ENCODE results near the gene PTPN12.
"Not testable (repeated sequence)": the region's sequence is repeated elsewhere in the genome, so short reads cannot be mapped to it uniquely, and the experiment has no call there.

The PTPN12 gene

GRCh38 chr7:77524731-77525130 lies 12.4 kb upstream of the PTPN12 start:
- H3K4me3 ChIP-seq (ENCODE audit: low read length): no peak overlapping the region
- H3K9me3 ChIP-seq (ENCODE audit: control insufficient read depth, insufficient read depth, low read length): no peaks in the 10 kb centered on the region
- no peaks in the 10 kb centered on the region for H3K36me3 ChIP-seq (ENCODE audit: control insufficient read depth, insufficient read depth, low read length)
- H3K27me3 ChIP-seq (ENCODE audit: control insufficient read depth, insufficient read depth, low read length): no peaks in the 10 kb centered on the region
- H3K4me1 ChIP-seq (ENCODE audit: control insufficient read depth, insufficient read depth, low read length): no peaks in the 10 kb centered on the region
- DNase-seq (ENCODE audit: low read depth, low spot score): no peak
- no peak overlapping the region for H3K27ac ChIP-seq (ENCODE audit: low read length)

GRCh38 chr7:77525231-77525630 lies 11.9 kb upstream of the PTPN12 start:
- no peak for DNase-seq (ENCODE audit: low read depth, low spot score)
- Histone ChIP-seq H3K27ac (ENCODE audit: low read length) (no peak overlapping the region), H3K27me3 (ENCODE audit: control insufficient read depth, insufficient read depth, low read length) (no peaks in the 10 kb centered on the region), H3K4me3 (ENCODE audit: low read length) (no peak overlapping the region), H3K4me1 (ENCODE audit: control insufficient read depth, insufficient read depth, low read length) (no peaks in the 10 kb centered on the region), H3K36me3 (ENCODE audit: control insufficient read depth, insufficient read depth, low read length) (no peaks in the 10 kb centered on the region), H3K9me3 (ENCODE audit: control insufficient read depth, insufficient read depth, low read length) (no peaks in the 10 kb centered on the region)
- WGBS (ENCODE audit: insufficient coverage, insufficient read length): no CpG with 5 or more reads among the region's 2 CpGs

- no peak for DNase-seq (ENCODE audit: low read depth, low spot score)
- Histone ChIP-seq H3K27me3 (ENCODE audit: control insufficient read depth, insufficient read depth, low read length) (no peaks in the 10 kb centered on the region), H3K27ac (ENCODE audit: low read length) (no peak overlapping the region), H3K4me1 (ENCODE audit: control insufficient read depth, insufficient read depth, low read length) (no peaks in the 10 kb centered on the region), H3K4me3 (ENCODE audit: low read length) (no peak overlapping the region), H3K9me3 (ENCODE audit: control insufficient read depth, insufficient read depth, low read length) (no peaks in the 10 kb centered on the region), H3K36me3 (ENCODE audit: control insufficient read depth, insufficient read depth, low read length) (no peaks in the 10 kb centered on the region)
These were observed 8.7 kb upstream of the PTPN12 start for GRCh38 chr7:77528368-77528767.

- Histone ChIP-seq H3K27me3 (ENCODE audit: control insufficient read depth, insufficient read depth, low read length) (no peaks in the 10 kb centered on the region), H3K27ac (ENCODE audit: low read length) (no peak overlapping the region), H3K4me1 (ENCODE audit: control insufficient read depth, insufficient read depth, low read length) (no peaks in the 10 kb centered on the region), H3K36me3 (ENCODE audit: control insufficient read depth, insufficient read depth, low read length) (no peaks in the 10 kb centered on the region), H3K9me3 (ENCODE audit: control insufficient read depth, insufficient read depth, low read length) (no peaks in the 10 kb centered on the region), H3K4me3 (ENCODE audit: low read length) (no peak overlapping the region)
- WGBS (ENCODE audit: insufficient coverage, insufficient read length): no CpG with 5 or more reads among the region's 4 CpGs
- no peak for DNase-seq (ENCODE audit: low read depth, low spot score)
These were observed 7.8 kb upstream of the PTPN12 start for GRCh38 chr7:77529279-77529678.

GRCh38 chr7:77531038-77531437 lies 6.1 kb upstream of the PTPN12 start:
- no peak for DNase-seq (ENCODE audit: low read depth, low spot score)
- Histone ChIP-seq H3K27ac (ENCODE audit: low read length) (no peak overlapping the region), H3K4me3 (ENCODE audit: low read length) (no peak overlapping the region), H3K36me3 (ENCODE audit: control insufficient read depth, insufficient read depth, low read length) (no peaks in the 10 kb centered on the region), H3K27me3 (ENCODE audit: control insufficient read depth, insufficient read depth, low read length) (no peaks in the 10 kb centered on the region), H3K9me3 (ENCODE audit: control insufficient read depth, insufficient read depth, low read length) (no peaks in the 10 kb centered on the region), H3K4me1 (ENCODE audit: control insufficient read depth, insufficient read depth, low read length) (no peaks in the 10 kb centered on the region)
- no CpG with 5 or more reads among the region's 2 CpGs for WGBS (ENCODE audit: insufficient coverage, insufficient read length)

- H3K4me3 ChIP-seq (ENCODE audit: low read length): no peak overlapping the region
- no peak for DNase-seq (ENCODE audit: low read depth, low spot score)
- no peak overlapping the region for H3K27ac ChIP-seq (ENCODE audit: low read length)
- no peaks in the 10 kb centered on the region for H3K9me3 ChIP-seq (ENCODE audit: control insufficient read depth, insufficient read depth, low read length)
- 100% methylated on average over 2 of the region's 5 CpGs for WGBS (ENCODE audit: insufficient coverage, insufficient read length)
- no peaks in the 10 kb centered on the region for H3K36me3 ChIP-seq (ENCODE audit: control insufficient read depth, insufficient read depth, low read length)
- no peaks in the 10 kb centered on the region for H3K4me1 ChIP-seq (ENCODE audit: control insufficient read depth, insufficient read depth, low read length)
- no peaks in the 10 kb centered on the region for H3K27me3 ChIP-seq (ENCODE audit: control insufficient read depth, insufficient read depth, low read length)
These were observed 4.8 kb upstream of the PTPN12 start for GRCh38 chr7:77532247-77532646.

GRCh38 chr7:77532732-77533131 lies 4.4 kb upstream of the PTPN12 start:
- H3K27me3 ChIP-seq (ENCODE audit: control insufficient read depth, insufficient read depth, low read length); H3K4me3 ChIP-seq (ENCODE audit: low read length); DNase-seq (ENCODE audit: low read depth, low spot score); H3K36me3 ChIP-seq (ENCODE audit: control insufficient read depth, insufficient read depth, low read length); H3K9me3 ChIP-seq (ENCODE audit: control insufficient read depth, insufficient read depth, low read length); H3K27ac ChIP-seq (ENCODE audit: low read length); H3K4me1 ChIP-seq (ENCODE audit: control insufficient read depth, insufficient read depth, low read length): not testable (repeated sequence)
- no CpG with 5 or more reads among the region's 3 CpGs for whole genome bisulfite sequencing (ENCODE audit: insufficient coverage, insufficient read length)

- not testable (repeated sequence) for DNase-seq (ENCODE audit: low read depth, low spot score); H3K27ac ChIP-seq (ENCODE audit: low read length); H3K36me3 ChIP-seq (ENCODE audit: control insufficient read depth, insufficient read depth, low read length); H3K9me3 ChIP-seq (ENCODE audit: control insufficient read depth, insufficient read depth, low read length); H3K4me1 ChIP-seq (ENCODE audit: control insufficient read depth, insufficient read depth, low read length); H3K4me3 ChIP-seq (ENCODE audit: low read length); H3K27me3 ChIP-seq (ENCODE audit: control insufficient read depth, insufficient read depth, low read length)
- no CpG with 5 or more reads among the region's 31 CpGs for WGBS (ENCODE audit: insufficient coverage, insufficient read length)
These were observed 3.0 kb upstream of the PTPN12 start for GRCh38 chr7:77534046-77534445.

- Histone ChIP-seq H3K4me1 (ENCODE audit: control insufficient read depth, insufficient read depth, low read length) (no peaks in the 10 kb centered on the region), H3K4me3 (ENCODE audit: low read length) (peak overlapping the region; percentile 98; the same call in 1 of the 2 replicates), H3K27ac (ENCODE audit: low read length) (no peak overlapping the region), H3K36me3 (ENCODE audit: control insufficient read depth, insufficient read depth, low read length) (no peaks in the 10 kb centered on the region), H3K9me3 (ENCODE audit: control insufficient read depth, insufficient read depth, low read length) (no peaks in the 10 kb centered on the region), H3K27me3 (ENCODE audit: control insufficient read depth, insufficient read depth, low read length) (no peaks in the 10 kb centered on the region)
- no peak for DNase-seq (ENCODE audit: low read depth, low spot score)
- WGBS (ENCODE audit: insufficient coverage, insufficient read length): no CpG with 5 or more reads among the region's 9 CpGs
These were observed 1.1 kb upstream of the PTPN12 start for GRCh38 chr7:77536017-77536412.

GRCh38 chr7:77536413-77537135 lies 521 bp upstream of the PTPN12 start:
- Histone ChIP-seq H3K27ac (ENCODE audit: low read length) (no peak overlapping the region), H3K27me3 (ENCODE audit: control insufficient read depth, insufficient read depth, low read length) (no peaks in the 10 kb centered on the region), H3K4me1 (ENCODE audit: control insufficient read depth, insufficient read depth, low read length) (no peaks in the 10 kb centered on the region), H3K36me3 (ENCODE audit: control insufficient read depth, insufficient read depth, low read length) (no peaks in the 10 kb centered on the region), H3K9me3 (ENCODE audit: control insufficient read depth, insufficient read depth, low read length) (no peaks in the 10 kb centered on the region), H3K4me3 (ENCODE audit: low read length) (peak overlapping the region; percentile 98; the same call in 1 of the 2 replicates)
- peak; percentile 82 for DNase-seq (ENCODE audit: low read depth, low spot score)
- WGBS (ENCODE audit: insufficient coverage, insufficient read length): no CpG with 5 or more reads among the region's 58 CpGs

GRCh38 chr7:77537778-77538280 lies 734 bp downstream of the PTPN12 start:
- no peaks in the 10 kb centered on the region for H3K9me3 ChIP-seq (ENCODE audit: control insufficient read depth, insufficient read depth, low read length)
- H3K27ac ChIP-seq (ENCODE audit: low read length): no peak overlapping the region
- no peaks in the 10 kb centered on the region for H3K4me1 ChIP-seq (ENCODE audit: control insufficient read depth, insufficient read depth, low read length)
- no CpG with 5 or more reads among the region's 43 CpGs for WGBS (ENCODE audit: insufficient coverage, insufficient read length)
- no peaks in the 10 kb centered on the region for H3K36me3 ChIP-seq (ENCODE audit: control insufficient read depth, insufficient read depth, low read length)
- H3K27me3 ChIP-seq (ENCODE audit: control insufficient read depth, insufficient read depth, low read length): no peaks in the 10 kb centered on the region
- peak overlapping the region; percentile 94 for H3K4me3 ChIP-seq (ENCODE audit: low read length)
- no peak for DNase-seq (ENCODE audit: low read depth, low spot score)
